NCI-H524 (cell line): ENCODE data around the gene SH3BP2.

Experiments used
- DNase-seq, 2 experiments: peaks; one replicate each; lab custom pipeline; 2025; lab: John Stamatoyannopoulos, UW

SH3BP2 gene

DNA sequence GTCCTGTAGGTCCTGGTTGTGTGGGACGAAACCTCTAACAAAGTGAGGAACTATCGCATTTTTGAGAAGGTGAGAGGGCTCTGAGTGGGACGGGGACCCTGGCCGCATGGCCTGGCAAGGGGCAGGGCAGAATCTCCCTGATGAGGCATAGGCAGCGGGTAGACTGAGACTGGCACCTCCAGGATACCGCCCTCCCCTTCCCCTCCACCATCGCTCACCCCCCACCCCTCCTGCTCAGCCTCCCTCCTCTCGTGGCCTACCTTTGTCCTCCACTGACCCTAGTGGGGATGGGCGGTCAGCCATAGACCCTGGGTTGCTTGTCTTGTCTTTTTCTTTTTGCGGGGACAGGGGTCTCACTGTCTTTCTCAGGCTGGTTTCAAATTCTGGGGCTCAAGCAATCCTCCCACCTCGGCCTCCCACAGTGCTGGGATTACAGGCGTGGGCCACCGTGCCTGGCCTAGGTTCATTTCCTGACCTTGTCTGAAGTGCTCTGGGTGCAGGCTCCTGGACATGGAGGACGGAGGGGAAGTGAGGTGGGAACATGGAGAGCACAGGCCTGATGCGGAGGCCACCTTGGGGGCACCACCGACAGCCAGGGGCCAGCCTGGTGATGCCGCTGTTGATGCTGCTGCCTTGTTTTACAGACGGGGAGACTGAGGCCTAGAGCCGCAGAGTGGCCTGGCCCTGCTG is 40.2 kb downstream of the SH3BP2 start:
- DNase-seq, result no peak

- DNase-seq, result no peak
Observed at GRCh38 chr4:2833671-2834000, 40.8 kb downstream of the SH3BP2 start.

- DNase-seq, result no peak
Observed at GRCh38 chr4:2834001-2834921, 41.4 kb downstream of the SH3BP2 start.

- no peak for DNase-seq
Observed at GRCh38 chr4:2835978-2836377, 43.1 kb downstream of the SH3BP2 start.

DNA sequence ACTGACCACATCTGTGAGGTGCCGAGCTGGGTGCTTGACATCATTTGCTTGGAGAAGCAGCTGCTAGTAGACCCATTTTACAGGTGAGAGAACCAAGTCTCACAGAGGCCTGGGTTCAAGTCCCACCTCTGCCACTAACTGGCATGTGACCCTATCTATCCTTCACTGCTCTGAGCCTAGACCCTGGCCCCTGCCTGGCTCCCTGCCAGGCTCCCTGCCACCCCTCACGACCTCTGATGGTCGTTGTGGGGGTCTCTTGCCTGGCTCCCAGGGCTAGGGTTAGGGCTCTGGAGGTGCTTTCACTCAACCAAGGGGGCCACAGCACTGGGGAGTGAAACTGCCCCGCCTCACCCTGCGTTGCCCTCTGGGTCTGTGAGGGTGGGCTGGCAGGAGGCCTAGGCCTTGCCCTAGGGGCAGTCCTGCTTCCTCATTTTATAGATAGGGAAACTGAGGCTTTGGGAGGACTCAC is 43.5 kb downstream of the SH3BP2 start:
- no peak for DNase-seq

DNA sequence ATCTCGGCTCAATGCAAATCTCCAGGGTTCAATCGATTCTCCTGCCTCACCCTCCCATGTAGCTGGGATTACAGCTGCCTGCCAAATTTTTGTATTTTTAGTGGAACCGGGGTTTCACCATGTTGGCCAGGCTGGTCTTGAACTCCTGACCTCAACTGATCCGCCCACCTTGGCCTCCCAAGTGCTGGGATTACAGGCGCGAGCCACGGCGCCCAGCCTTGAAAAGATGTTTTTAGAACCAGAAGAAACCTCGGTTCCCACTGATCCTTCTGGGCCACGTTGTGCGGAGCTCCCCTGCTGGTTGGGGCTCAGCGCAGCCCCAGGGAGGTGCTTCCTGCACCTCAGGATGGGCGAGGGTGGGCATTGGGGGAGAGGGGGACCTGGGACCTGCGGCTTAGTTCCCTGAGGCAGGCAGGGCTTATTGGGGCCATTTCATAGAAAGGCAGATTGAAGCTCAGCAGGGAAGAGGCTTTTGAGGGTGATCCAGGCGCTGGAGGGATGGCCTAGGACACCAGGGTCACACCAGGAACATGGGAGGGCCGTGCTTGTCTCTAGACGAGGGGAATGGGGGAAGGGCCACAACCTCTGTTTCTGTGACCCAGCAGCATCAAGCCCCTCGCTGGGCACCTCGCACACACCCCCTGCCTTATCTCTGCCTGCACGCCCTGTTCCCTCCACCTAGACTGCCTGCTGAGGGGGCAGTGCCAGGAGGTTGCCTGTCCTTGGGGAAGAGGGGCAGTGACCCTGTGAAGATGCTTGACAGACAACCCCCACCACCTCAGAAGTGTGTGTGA is 44.4 kb downstream of the SH3BP2 start:
- DNase-seq, result no peak

- DNase-seq, result no peak
Observed at GRCh38 chr4:2837904-2838496, 45.1 kb downstream of the SH3BP2 start.

- DNase-seq, result no peak
Observed at GRCh38 chr4:2839060-2839459, 46.2 kb downstream of the SH3BP2 start.

DNA sequence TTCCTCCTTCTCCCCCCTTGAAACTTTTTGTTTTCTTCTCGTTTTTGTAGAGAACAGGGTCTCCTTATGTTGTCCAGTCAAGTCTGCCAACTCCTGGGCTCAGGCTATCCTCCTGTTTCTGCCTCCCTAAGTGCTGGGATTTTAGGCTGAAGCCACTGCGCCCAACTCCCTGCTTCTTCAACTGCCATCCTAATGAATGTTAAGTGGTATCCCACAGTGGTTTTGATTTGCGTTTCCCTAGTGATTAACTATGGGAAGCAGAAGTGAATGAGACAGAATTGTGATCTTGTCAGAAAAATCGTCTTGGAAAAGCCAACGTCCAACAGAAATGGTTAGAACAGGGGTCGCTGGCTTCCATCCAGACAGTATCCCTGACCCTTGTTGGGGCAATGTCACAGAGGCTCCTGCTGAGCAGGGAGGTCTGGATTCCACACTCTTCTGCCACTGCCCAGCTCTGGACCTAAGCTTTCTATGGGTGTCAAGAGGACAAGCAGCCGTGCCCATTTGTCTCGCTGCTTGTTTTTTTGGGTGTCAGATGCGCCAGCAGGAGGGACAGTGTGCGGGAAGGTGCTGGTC is 49.9 kb downstream of the SH3BP2 start:
- no peak for DNase-seq

GRCh38 chr4:2843263-2843940 is 50.5 kb downstream of the SH3BP2 start, which contains the start of gene ADD1:
Gene ADD1 (plus strand): TSS chr4:2843844. CDS start chr4:2875916, 32,072 bp downstream.
- DNase-seq, result peak; percentile 74 to 90

DNA sequence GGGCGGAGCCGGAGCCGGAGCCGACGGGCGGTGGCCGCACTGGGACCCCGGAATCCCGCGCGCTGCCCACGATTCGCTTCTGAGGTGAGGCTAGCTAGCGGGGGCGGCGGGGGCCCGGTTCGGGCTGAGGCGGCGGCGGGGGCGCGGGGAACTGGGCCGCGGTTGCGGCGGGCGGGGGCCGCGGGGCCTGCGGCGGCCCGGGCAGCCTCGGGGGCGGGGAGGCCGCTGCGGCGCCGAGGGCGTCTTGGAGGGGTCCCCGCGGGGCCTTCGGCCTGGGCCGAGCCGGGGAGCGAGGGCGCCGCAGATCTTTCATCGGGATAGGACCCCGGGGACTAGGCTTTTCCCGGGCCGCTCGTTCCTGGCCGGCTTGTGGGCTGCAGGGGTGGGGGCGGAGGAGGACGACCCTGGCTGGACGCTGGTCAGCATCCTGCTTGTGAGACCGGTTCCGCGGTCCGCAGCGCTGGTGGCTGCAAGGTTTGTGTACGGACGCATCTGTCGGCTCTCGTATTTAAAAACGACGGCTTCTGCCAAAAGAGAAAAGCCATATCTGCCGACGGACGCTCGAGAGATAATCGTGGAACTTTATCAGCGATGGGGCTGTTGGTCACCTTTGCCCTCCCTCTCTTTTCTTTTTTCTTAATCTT is 51.2 kb downstream of the SH3BP2 start:
- DNase-seq, result no peak

DNA sequence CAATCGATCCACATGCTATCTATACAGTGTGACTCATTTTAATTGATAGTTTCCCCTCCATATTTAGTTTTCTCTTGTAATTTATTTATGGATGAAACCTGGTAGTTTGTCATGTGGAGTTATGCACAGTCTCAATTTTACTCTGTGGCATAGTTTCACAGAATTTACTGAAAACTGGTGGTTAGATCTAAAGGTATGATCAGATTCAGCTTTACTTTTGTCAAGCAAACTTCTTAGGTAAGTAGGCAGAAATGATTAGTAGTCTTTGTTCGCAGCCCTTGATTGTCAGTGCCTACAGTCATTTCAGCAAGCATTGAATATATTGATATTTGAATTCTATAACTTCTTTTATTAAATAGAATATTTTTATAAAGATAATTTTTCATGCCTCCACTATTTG is 53.3 kb downstream of the SH3BP2 start:
- no peak for DNase-seq

DNA sequence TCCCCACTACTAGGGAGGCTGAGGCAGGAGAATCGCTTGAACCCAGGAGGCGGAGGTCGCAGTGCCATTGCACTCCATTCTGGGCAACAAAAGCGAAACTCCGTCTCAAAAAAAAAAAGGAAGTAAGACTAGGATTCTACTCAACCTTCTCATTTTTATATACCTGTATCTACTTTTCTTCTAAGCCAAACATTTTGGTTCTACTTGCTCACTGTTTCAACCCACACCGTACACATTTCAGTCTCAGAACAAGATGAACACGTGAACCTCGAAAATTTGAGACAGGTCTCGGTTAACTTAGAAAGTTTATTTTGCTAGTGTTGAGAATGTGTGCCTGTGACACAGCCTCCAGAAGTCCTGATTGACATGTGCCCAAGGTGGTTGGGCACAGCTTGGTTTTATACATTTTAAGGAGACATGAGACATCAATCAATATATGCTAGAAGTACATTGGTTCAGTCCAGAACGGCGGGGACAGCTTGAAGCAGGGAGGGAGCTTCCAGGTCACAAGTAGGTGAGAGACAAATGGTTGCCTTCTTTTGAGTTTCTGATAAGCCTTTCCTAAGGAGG is 54.5 kb downstream of the SH3BP2 start:
- no peak for DNase-seq

GRCh38 chr4:2848449-2848848 is 55.6 kb downstream of the SH3BP2 start:
- no peak for DNase-seq

DNA sequence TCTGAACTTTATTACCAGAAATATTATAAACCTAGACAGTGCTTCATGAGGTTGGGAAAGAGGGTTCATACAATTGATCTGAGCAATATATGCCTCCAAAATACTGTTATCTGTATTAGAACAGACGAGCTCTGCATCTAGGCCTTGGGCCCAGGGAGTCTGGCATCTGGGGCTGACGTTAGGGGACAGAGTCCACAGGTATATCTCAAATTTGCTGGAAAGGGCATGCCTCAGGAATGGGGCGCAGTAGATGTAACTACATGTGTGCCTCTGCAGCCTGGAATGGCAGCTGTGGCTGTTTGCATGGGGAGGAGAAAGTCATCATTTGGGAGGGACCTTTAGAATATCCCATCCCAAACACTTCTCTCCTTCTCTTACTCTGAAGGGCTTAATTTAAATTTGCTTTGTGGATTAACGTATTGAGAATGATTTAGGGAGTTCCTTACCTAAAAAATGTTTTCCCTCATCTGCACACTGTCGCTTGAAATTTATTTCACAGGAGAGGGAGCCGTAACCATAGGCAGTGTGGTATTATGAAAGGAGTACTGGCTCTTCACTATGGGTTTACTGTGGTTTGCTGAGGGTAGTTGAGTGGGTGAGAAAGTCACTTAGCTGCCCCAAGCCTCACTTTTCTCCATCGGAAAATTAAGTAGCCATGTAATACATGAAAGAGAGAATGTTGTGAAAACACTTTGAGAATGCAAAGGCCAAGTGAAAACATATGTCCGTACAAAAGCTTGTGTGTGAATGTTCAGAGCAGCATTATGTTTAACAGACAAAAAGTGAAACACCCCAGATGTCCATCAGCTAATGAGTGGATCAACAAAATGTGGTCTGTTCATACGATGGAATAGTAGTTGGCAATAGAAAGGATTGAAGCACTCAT is 56.6 kb downstream of the SH3BP2 start:
- DNase-seq, result peak in 1 of 2 experiments; percentile 32

GRCh38 chr4:2850966-2851798 is 58.3 kb downstream of the SH3BP2 start:
- no peak for DNase-seq

DNA sequence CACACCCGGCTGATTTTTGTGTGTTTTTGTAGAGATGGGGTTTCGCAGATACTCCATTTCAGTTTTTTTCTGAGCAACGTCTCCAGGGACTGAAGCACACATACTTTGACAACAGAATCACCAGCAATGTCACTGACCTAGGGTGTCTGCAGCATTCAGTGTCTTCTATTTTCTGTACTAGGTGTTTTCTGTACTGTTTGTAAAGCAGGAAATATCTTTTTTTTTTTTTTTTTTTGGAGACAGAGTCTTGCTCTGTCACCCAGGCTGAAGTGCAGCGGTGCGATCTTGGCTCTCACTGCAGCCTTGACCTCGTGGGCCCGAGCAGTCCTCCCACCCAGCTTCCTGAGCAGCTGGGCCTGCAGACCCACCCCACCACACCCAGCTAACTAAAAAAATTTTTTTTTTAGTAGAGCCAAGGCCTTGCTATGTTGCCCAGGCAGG is 59.6 kb downstream of the SH3BP2 start:
- no peak for DNase-seq

- DNase-seq, result no peak
Observed at GRCh38 chr4:2855584-2855983, 62.7 kb downstream of the SH3BP2 start.
